Measurements from ENCODE around the gene APOBEC3C.

- no peak for TF ChIP-seq POLR2A (IDR thresholded peaks at IDR 0.05)
- no peak for TF ChIP-seq CTCF (IDR thresholded peaks at IDR 0.05)
- no peak for TF ChIP-seq EP300 (IDR thresholded peaks at IDR 0.05)
Observed at GRCh38 chr22:38971791-38972190, 42.3 kb upstream of the APOBEC3C start.

Data from ovary (tissue), 3 donors.